B cell (primary cell): ENCODE results near the gene TMEM114. TPM values are rescaled to one million over a fixed set of nuclear protein-coding genes. Genes with fewer than 3 reads are reported as not detected.

Source experiments
- ATAC-seq: fragments of 200-7000 bp; cut with Tn5 transposase; one replicate; pipeline ENCODE4 v1.10.0; 2021; ENCODE audit warnings: low read depth, mild to moderate bottlenecking, moderate number of reproducible peaks, moderate library complexity
- CTCF ChIA-PET: fragments of 350-600 bp; sonication (Branson Sonifier 250); formaldehyde crosslinking; loops from one replicate; lab custom pipeline; 2021; ENCODE audit warnings: antibody characterized with exemption, inconsistent platforms; lab: Charles Lee
- POLR2A ChIA-PET: fragments of 350-600 bp; sonication (Branson Sonifier 250); formaldehyde crosslinking; loops from one replicate; lab custom pipeline; 2021; ENCODE audit warnings: antibody characterized with exemption; lab: Charles Lee
- DNase-seq: peaks from one replicate; pipeline ENCODE4 v3.0.0; 2013
- H2AFZ ChIP-seq: 2 replicates; pipeline ENCODE4 v1.6.1; 2012; ENCODE audit warnings: mild to moderate bottlenecking, low read depth, low read length; ENCODE audit not compliant: insufficient read depth, poor library complexity, severe bottlenecking
- H3K27ac ChIP-seq, 2 donors: 1 replicate in 1 of 2; 2 replicates in 1 of 2; pipeline ENCODE4 v1.5.1; 2012 to 2013; ENCODE audit warnings: low read length in 2 of 2, mild to moderate bottlenecking in 2 of 2, moderate library complexity in 1 of 2
- H3K27me3 ChIP-seq, 4 experiments: fragments of 200-600 bp in 1 of 4; sonication (generic) in 1 of 4; replicated peaks in 1 of 4; 1 replicate in 2 of 4; 2 replicates in 2 of 4; pipeline versions ENCODE4 v1.6.1 to v1.7.0; 2013 to 2016; ENCODE audit warnings: low read length in 3 of 4, mild to moderate bottlenecking in 2 of 4, mixed read lengths in 1 of 4, moderate library complexity in 1 of 4; ENCODE audit not compliant: insufficient read depth in 4 of 4, control insufficient read depth in 3 of 4; ENCODE audit errors: control extremely low read depth in 1 of 4
- H3K36me3 ChIP-seq, 2 experiments: replicated peaks in 1 of 2; 1 replicate in 1 of 2; 2 replicates in 1 of 2; pipeline versions ENCODE4 v1.6.1 to v1.7.1; 2013; ENCODE audit warnings: low read length in 1 of 2; ENCODE audit not compliant: insufficient read depth in 2 of 2, control insufficient read depth in 1 of 2; ENCODE audit errors: control extremely low read depth in 1 of 2, extremely low read depth in 1 of 2
- H3K4me1 ChIP-seq, 2 donors: fragments of 200-600 bp in 1 of 2; sonication (generic) in 1 of 2; 1 replicate in 1 of 2; 2 replicates in 1 of 2; pipeline versions ENCODE4 v1.5.1 to v1.6.1; 2013 to 2017; ENCODE audit warnings: low read length in 2 of 2; ENCODE audit not compliant: control insufficient read depth in 2 of 2, insufficient read depth in 2 of 2
- H3K4me2 ChIP-seq: replicated peaks from 2 replicates; pipeline ENCODE3; 2012; ENCODE audit warnings: mild to moderate bottlenecking, low read depth, low read length; ENCODE audit not compliant: poor library complexity, severe bottlenecking
- H3K4me3 ChIP-seq, 5 experiments: fragments of 200-600 bp in 1 of 5; sonication (generic) in 1 of 5; 1 replicate in 3 of 5; 2 replicates in 2 of 5; pipeline versions ENCODE4 v1.5.1 to v1.7.0; 2011 to 2016; ENCODE audit warnings: low read length in 4 of 5, mild to moderate bottlenecking in 4 of 5, low read depth in 2 of 5, control low read depth in 1 of 5, moderate library complexity in 1 of 5; ENCODE audit not compliant: insufficient read depth in 1 of 5; ENCODE audit errors: control extremely low read depth in 1 of 5, extremely low read depth in 1 of 5
- H3K79me2 ChIP-seq: fragments of 200-600 bp; sonication (generic); one replicate; pipeline ENCODE4 v1.6.0; 2016; ENCODE audit warnings: low read length; ENCODE audit not compliant: control insufficient read depth, insufficient read depth
- H3K9ac ChIP-seq: fragments of 200-600 bp; sonication (generic); 2 replicates; pipeline ENCODE4 v1.6.1; 2017; ENCODE audit warnings: mild to moderate bottlenecking, low read length, moderate library complexity
- H3K9me3 ChIP-seq, 3 donors: one replicate each; pipeline versions ENCODE4 v1.6.1 to v1.7.1; 2013; ENCODE audit warnings: low read length in 2 of 3; ENCODE audit not compliant: control insufficient read depth in 2 of 3, insufficient read depth in 1 of 3; ENCODE audit errors: control extremely low read depth in 1 of 3
- H4K20me1 ChIP-seq: 2 replicates; pipeline ENCODE4 v1.6.0; 2012; ENCODE audit warnings: mild to moderate bottlenecking, low read length; ENCODE audit not compliant: insufficient read depth, control insufficient read depth, poor library complexity, severe bottlenecking
- H3K27ac Mint-ChIP-seq: one replicate; pipeline ENCODE4 v1.8.0; 2021; ENCODE audit warnings: mixed read lengths
- H3K27me3 Mint-ChIP-seq: one replicate; pipeline ENCODE4 v1.8.0; 2021; ENCODE audit warnings: mixed read lengths
- H3K4me1 Mint-ChIP-seq: one replicate; pipeline ENCODE4 v1.8.0; 2021; ENCODE audit warnings: mixed read lengths
- H3K4me3 Mint-ChIP-seq: one replicate; pipeline ENCODE4 v1.8.0; 2021; ENCODE audit warnings: mixed read lengths
- H3K9me3 Mint-ChIP-seq: one replicate; pipeline ENCODE4 v1.8.0; 2022; ENCODE audit warnings: mixed read lengths; ENCODE audit not compliant: insufficient read depth
- EZH2 ChIP-seq: IDR thresholded peaks from 2 replicates; pipeline ENCODE4 v1.6.1; 2012; ENCODE audit warnings: borderline replicate concordance, low read depth, mild to moderate bottlenecking, moderate library complexity, low read length; ENCODE audit not compliant: insufficient read depth, poor library complexity, severe bottlenecking
- WGBS: methylation state at CpG from one replicate; pipeline ENCODE4 v1.1.5; 2013; ENCODE audit warnings: missing lambda C conversion rate; ENCODE audit not compliant: insufficient coverage; 5-methylcytosine and 5-hydroxymethylcytosine counted together
- intact Hi-C: fragments of 100-400 bp; cut with micrococcal nuclease; formaldehyde crosslinking; loops from one replicate; pipeline ENCODE4 v1.10.0; 2022
- polyA plus RNA-seq: library from polyadenylated mRNA; depleted of rRNA; stranded (reverse); fragments of >200 nt; gene quantifications from 2 replicates; pipeline ENCODE4 v1.2.3, GENCODE V29; 2012
- total RNA-seq, 2 donors: library from RNA; stranded (reverse); fragments of 120-200 nt in 1 of 2; gene quantifications; 1 replicate in 1 of 2; 2 replicates in 1 of 2; pipeline versions ENCODE4 v1.2.3 to v1.2.4, GENCODE V29; 2013 to 2022
- TF ChIP-seq, protein P1 (sequence below): fragments of 200-600 bp; IDR thresholded peaks from one replicate; pipeline ENCODE4 v1.8.0; 2022; ENCODE audit warnings: antibody characterized with exemption, mild to moderate bottlenecking

TMEM114 gene
- total and polyA plus RNA-seq, 2 donors (not counting 1 experiment from before 2014, with no cell fraction given) = not detected

DNA sequence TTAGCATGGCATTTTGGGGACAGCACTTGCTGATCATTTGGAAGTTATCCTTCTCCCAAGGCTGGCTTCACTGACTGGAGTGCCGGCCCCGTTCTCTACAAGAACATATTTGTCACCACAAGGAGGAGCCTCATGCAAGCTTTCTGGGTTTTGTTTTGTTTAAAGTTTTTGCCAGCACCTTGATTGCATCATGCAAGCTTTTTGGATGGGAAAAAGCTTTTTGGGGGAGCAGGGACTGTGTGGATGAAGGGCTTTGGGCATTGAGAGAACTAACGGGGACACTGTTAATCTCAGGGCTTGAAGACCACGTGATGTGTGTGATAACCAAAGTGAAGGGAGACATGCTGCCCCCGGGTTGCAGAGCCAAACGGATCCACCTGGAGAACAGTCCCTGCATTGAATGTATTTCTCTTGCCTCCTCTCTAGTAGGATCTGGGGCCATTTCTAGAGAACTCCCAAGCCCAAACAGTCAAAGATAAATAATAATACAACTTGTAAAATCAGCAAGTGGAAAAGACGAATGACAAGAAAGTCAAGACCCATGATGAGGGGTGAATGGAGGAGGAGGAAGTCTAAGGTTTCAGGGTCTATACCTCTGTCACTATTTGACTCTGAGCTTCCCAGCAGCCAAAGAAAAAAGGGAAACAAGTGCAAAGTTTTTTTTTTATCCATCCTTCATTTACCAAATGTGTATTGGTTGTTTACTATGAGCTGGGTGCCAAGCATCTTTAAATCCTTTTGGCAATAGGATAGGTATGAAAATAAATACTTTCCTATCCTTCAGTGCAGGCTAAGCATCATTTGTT lies 17.2 kb downstream of the TMEM114 start:
- Histone ChIP-seq H4K20me1 (no peaks in the 10 kb centered on the region), H2AFZ (no peak overlapping the region), H3K4me3 (no peak overlapping the region), H3K27ac (no peak overlapping the region), H3K9ac (no peak overlapping the region), H3K4me1 (no peaks in the 10 kb centered on the region), H3K79me2 (no peaks in the 10 kb centered on the region), H3K36me3 (no peaks in the 10 kb centered on the region), H3K9me3 (no peaks in the 10 kb centered on the region), H3K4me2 (no peak overlapping the region), H3K27me3 (peaks cover 0 to 14% (median 6%) of the 10 kb centered on the region in 4 experiments)
- no peak overlapping the region for H3K27ac Mint-ChIP-seq
- no peak for ATAC-seq
- ChIA-PET POLR2A (no interaction called here), CTCF (interaction anchor here (0.5 to 4.1 kb wide), 6 partner anchors 219 to 561 kb away, joined by 3 to 27 read pairs (median 4); partner anchors contain the start of gene CARHSP1)
- WGBS = 69% methylated on average over 4 of the region's 7 CpGs
- no peak for TF ChIP-seq EZH2
- TF ChIP-seq, protein P1, sequence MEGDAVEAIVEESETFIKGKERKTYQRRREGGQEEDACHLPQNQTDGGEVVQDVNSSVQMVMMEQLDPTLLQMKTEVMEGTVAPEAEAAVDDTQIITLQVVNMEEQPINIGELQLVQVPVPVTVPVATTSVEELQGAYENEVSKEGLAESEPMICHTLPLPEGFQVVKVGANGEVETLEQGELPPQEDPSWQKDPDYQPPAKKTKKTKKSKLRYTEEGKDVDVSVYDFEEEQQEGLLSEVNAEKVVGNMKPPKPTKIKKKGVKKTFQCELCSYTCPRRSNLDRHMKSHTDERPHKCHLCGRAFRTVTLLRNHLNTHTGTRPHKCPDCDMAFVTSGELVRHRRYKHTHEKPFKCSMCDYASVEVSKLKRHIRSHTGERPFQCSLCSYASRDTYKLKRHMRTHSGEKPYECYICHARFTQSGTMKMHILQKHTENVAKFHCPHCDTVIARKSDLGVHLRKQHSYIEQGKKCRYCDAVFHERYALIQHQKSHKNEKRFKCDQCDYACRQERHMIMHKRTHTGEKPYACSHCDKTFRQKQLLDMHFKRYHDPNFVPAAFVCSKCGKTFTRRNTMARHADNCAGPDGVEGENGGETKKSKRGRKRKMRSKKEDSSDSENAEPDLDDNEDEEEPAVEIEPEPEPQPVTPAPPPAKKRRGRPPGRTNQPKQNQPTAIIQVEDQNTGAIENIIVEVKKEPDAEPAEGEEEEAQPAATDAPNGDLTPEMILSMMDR = peak; percentile 29
- H3K4me1 Mint-ChIP-seq = peaks cover 1% of the 10 kb centered on the region
- no peak overlapping the region for H3K4me3 Mint-ChIP-seq
- no peaks in the 10 kb centered on the region for H3K9me3 Mint-ChIP-seq
- no peak for DNase-seq
- intact Hi-C loops = no loop called here
- peaks cover 34% of the 10 kb centered on the region for H3K27me3 Mint-ChIP-seq
